Neural cell (in vitro differentiated cells): ENCODE data around the gene APBA2.

Experiments used
- EP300 ChIP-seq: fragments of 450-650 bp; conservative IDR thresholded peaks from 2 replicates; pipeline ENCODE4 v1.6.1; 2014; ENCODE audit warnings: antibody characterized with exemption, mild to moderate bottlenecking, moderate library complexity; ENCODE audit not compliant: poor library complexity, severe bottlenecking
- EZH2 ChIP-seq: fragments of 200-600, 300-800 bp; shearing (Covaris generic), sonication (generic); IDR thresholded peaks from 2 replicates; pipeline ENCODE4 v1.6.1; 2014; ENCODE audit warnings: antibody characterized with exemption, low read length, borderline replicate concordance, mild to moderate bottlenecking; ENCODE audit not compliant: insufficient read depth, poor library complexity, severe bottlenecking
- MXI1 ChIP-seq: fragments of 450-650 bp; conservative IDR thresholded peaks from 2 replicates; pipeline ENCODE4 v1.6.1; 2014; ENCODE audit warnings: antibody characterized with exemption, mild to moderate bottlenecking; ENCODE audit not compliant: poor library complexity, severe bottlenecking
- POLR2AphosphoS5 ChIP-seq: IDR thresholded peaks from 2 replicates; pipeline ENCODE4 v1.6.1; 2012
- RAD21 ChIP-seq: fragments of 450-650 bp; conservative IDR thresholded peaks from 2 replicates; pipeline ENCODE4 v1.6.1; 2014; ENCODE audit warnings: antibody characterized with exemption, mild to moderate bottlenecking, moderate library complexity
- REST ChIP-seq: IDR thresholded peaks from 2 replicates; pipeline ENCODE4 v1.6.1; 2012; ENCODE audit warnings: borderline replicate concordance
- SMC3 ChIP-seq: fragments of 450-650 bp; conservative IDR thresholded peaks from 2 replicates; pipeline ENCODE4 v1.6.1; 2014; ENCODE audit warnings: antibody characterized with exemption, mild to moderate bottlenecking, moderate library complexity; ENCODE audit not compliant: poor library complexity
- TAF1 ChIP-seq: IDR thresholded peaks from 2 replicates; pipeline ENCODE4 v1.6.1; 2012; ENCODE audit warnings: low read depth
- TF ChIP-seq, protein P1 (sequence below): fragments of 450-650 bp; IDR thresholded peaks from 2 replicates; pipeline ENCODE4 v1.5.1; 2014; ENCODE audit warnings: antibody characterized with exemption, mild to moderate bottlenecking, moderate library complexity; ENCODE audit not compliant: poor library complexity, severe bottlenecking

DNA sequence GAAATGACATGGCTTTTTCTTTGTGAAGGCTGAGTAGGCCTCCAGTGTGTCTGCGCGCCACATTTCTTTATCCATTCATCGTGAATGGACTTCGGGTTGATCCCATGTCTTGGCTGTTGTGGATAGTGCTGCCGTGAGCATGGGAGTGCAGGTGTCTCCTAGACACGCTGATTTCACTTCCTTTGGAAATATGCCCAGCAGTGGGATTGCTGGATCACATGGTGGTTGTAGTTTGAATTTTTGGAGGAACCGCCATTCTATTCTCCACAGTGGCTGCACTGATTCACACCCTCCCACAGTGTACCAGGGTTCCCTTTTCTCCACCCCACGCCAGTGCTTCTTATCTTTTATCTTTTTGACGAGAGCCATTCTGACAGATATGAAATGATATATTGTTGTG lies 212.2 kb downstream of the APBA2 start:
- TF ChIP-seq, protein P1, sequence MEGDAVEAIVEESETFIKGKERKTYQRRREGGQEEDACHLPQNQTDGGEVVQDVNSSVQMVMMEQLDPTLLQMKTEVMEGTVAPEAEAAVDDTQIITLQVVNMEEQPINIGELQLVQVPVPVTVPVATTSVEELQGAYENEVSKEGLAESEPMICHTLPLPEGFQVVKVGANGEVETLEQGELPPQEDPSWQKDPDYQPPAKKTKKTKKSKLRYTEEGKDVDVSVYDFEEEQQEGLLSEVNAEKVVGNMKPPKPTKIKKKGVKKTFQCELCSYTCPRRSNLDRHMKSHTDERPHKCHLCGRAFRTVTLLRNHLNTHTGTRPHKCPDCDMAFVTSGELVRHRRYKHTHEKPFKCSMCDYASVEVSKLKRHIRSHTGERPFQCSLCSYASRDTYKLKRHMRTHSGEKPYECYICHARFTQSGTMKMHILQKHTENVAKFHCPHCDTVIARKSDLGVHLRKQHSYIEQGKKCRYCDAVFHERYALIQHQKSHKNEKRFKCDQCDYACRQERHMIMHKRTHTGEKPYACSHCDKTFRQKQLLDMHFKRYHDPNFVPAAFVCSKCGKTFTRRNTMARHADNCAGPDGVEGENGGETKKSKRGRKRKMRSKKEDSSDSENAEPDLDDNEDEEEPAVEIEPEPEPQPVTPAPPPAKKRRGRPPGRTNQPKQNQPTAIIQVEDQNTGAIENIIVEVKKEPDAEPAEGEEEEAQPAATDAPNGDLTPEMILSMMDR = no peak
- no peak for TF ChIP-seq RAD21
- TF ChIP-seq POLR2AphosphoS5 = no peak
- TF ChIP-seq SMC3 = no peak
- TF ChIP-seq EZH2 = no peak
- no peak for TF ChIP-seq TAF1
- TF ChIP-seq MXI1 = no peak
- TF ChIP-seq REST = no peak
- no peak for TF ChIP-seq EP300
